ENCODE measurements around the gene CYB5D1. TPM values are rescaled to one million over a fixed set of nuclear protein-coding genes. Genes with fewer than 3 reads are reported as not detected.

Gene CYB5D1
- total RNA-seq, 2 donors from 2014 or later, result 5.7 to 20.8 TPM

- WGBS, result under 1% methylated on average over 42 of the region's 46 CpGs
- DNase-seq (ENCODE audit: low spot score), result peak; percentile 83
Observed at GRCh38 chr17:7841915-7842379, 15.9 kb upstream of the CYB5D1 start.

GRCh38 chr17:7842380-7843256 is 15.2 kb upstream of the CYB5D1 start:
- TF ChIP-seq POLR2AphosphoS5 (IDR thresholded peaks at IDR 0.05) (no peak), POLR2A (IDR thresholded peaks at IDR 0.05) (peak; percentile 24), CTCF (IDR thresholded peaks at IDR 0.05) (no peak)

More at GRCh38 chr17:7841915-7842379, 15.9 kb upstream of the CYB5D1 start:
- Histone ChIP-seq H3K27ac (peak overlapping the region; percentile 98 to 99), H3K9me3 (no peaks in the 10 kb centered on the region), H3K4me3 (peak overlapping the region; percentile 67 to 72), H3K36me3 (peaks cover 5 to 9% of the 10 kb centered on the region in 2 donors), H3K27me3 (replicated peaks; ENCODE audit: insufficient read depth) (no peaks in the 10 kb centered on the region), H3K4me1 (replicated peaks) (peaks cover 30% of the 10 kb centered on the region)
- intact Hi-C loops (cut with DNase I), result loop anchor here (5.0 to 10.0 kb wide), 2 partner anchors 313 to 495 kb away; partner anchors contain the start of gene PER1
- TF ChIP-seq CTCF (IDR thresholded peaks at IDR 0.05), result peak in 2 of 4 experiments; percentile 35 to 45
- peak; percentile 68 for TF ChIP-seq POLR2AphosphoS5 (IDR thresholded peaks at IDR 0.05)
- no peak for TF ChIP-seq POLR2A (IDR thresholded peaks at IDR 0.05)

GRCh38 chr17:7843257-7843535 is 14.6 kb upstream of the CYB5D1 start:
- no peak for TF ChIP-seq CTCF (IDR thresholded peaks at IDR 0.05)
- no peak for TF ChIP-seq POLR2AphosphoS5 (IDR thresholded peaks at IDR 0.05)
- TF ChIP-seq POLR2A (IDR thresholded peaks at IDR 0.05), result no peak
- H3K4me1 ChIP-seq (replicated peaks), result peaks cover 23% of the 10 kb centered on the region

More at GRCh38 chr17:7842380-7843256, 15.2 kb upstream of the CYB5D1 start:
- under 1% methylated on average over 47 of the region's 47 CpGs for WGBS
- H3K4me1 ChIP-seq (replicated peaks), result peaks cover 26% of the 10 kb centered on the region
- peak overlapping the region; percentile 67 to 72 for H3K4me3 ChIP-seq
- intact Hi-C loops (cut with DNase I), result loop anchor here (5.0 to 10.0 kb wide), 2 partner anchors 312 to 495 kb away; partner anchors contain the start of gene PER1
- peaks cover 7 to 15% of the 10 kb centered on the region in 2 donors for H3K36me3 ChIP-seq
- H3K27ac ChIP-seq, result peak overlapping the region; percentile 98 to 99
- no peaks in the 10 kb centered on the region for H3K9me3 ChIP-seq
- H3K27me3 ChIP-seq (replicated peaks; ENCODE audit: insufficient read depth), result no peaks in the 10 kb centered on the region
- peak; percentile 55 for DNase-seq (ENCODE audit: low spot score)

GRCh38 chr17:7843536-7844291 is 14.1 kb upstream of the CYB5D1 start:
- H3K36me3 ChIP-seq, result peaks cover 14 to 20% of the 10 kb centered on the region in 2 donors
- H3K4me3 ChIP-seq, result peak overlapping the region; percentile 67 to 72
- H3K4me1 ChIP-seq (replicated peaks), result peaks cover 22% of the 10 kb centered on the region
- H3K27me3 ChIP-seq (replicated peaks; ENCODE audit: insufficient read depth), result no peaks in the 10 kb centered on the region
- peak; percentile 77 for DNase-seq (ENCODE audit: low spot score)
- H3K27ac ChIP-seq, result peak overlapping the region; percentile 98 to 99
- H3K9me3 ChIP-seq, result no peaks in the 10 kb centered on the region
- under 1% methylated on average over 61 of the region's 61 CpGs for WGBS
- intact Hi-C loops (cut with DNase I), result loop anchor here (5.0 to 10.0 kb wide), 2 partner anchors 311 to 496 kb away; partner anchors contain the start of gene PER1
- TF ChIP-seq POLR2AphosphoS5 (IDR thresholded peaks at IDR 0.05), result no peak
- TF ChIP-seq CTCF (IDR thresholded peaks at IDR 0.05), result no peak
- peak; percentile 75 for TF ChIP-seq POLR2A (IDR thresholded peaks at IDR 0.05)

More at GRCh38 chr17:7843257-7843535, 14.6 kb upstream of the CYB5D1 start:
- WGBS, result 2% methylated on average over 17 of the region's 17 CpGs
- H3K27me3 ChIP-seq (replicated peaks; ENCODE audit: insufficient read depth), result no peaks in the 10 kb centered on the region
- peak overlapping the region; percentile 98 to 99 for H3K27ac ChIP-seq
- no peak for DNase-seq (ENCODE audit: low spot score)
- no peaks in the 10 kb centered on the region for H3K9me3 ChIP-seq
- peak overlapping the region; percentile 67 to 72 for H3K4me3 ChIP-seq
- H3K36me3 ChIP-seq, result peaks cover 9 to 16% of the 10 kb centered on the region in 2 donors
- intact Hi-C loops (cut with DNase I), result loop anchor here (5.0 to 10.0 kb wide), 2 partner anchors 312 to 496 kb away; partner anchors contain the start of gene PER1

Measured in prostate gland (tissue), 2 donors.